Bronchial epithelial cell (primary cell): Measurements from ENCODE around the gene C3. TPM values are rescaled to one million over a fixed set of nuclear protein-coding genes. Genes with fewer than 3 reads are reported as not detected.
"Not testable (repeated sequence)": the region's sequence is repeated elsewhere in the genome, so short reads cannot be mapped to it uniquely, and the experiment has no call there.

ENCODE experiments used
- DNase-seq: peaks from one replicate; pipeline ENCODE4 v3.0.0-alpha.2; 2010; ENCODE audit warnings: low read depth
- FAIRE-seq: peaks from 2 replicates; lab custom pipeline; 2011; peaks lifted over from hg19 to GRCh38; lab: Jason Lieb, UNC
- H3K27me3 ChIP-seq: 2 replicates; pipeline ENCODE4 v1.5.1; 2011; ENCODE audit warnings: low read length; ENCODE audit not compliant: control insufficient read depth, insufficient read depth
- H3K36me3 ChIP-seq: 2 replicates; pipeline ENCODE4 v1.5.1; 2011; ENCODE audit warnings: low read length; ENCODE audit not compliant: control insufficient read depth, insufficient read depth
- H3K4me3 ChIP-seq: 2 replicates; pipeline ENCODE4 v1.5.1; 2011; ENCODE audit warnings: mild to moderate bottlenecking, low read depth, low read length, control low read depth
- total RNA-seq: library from RNA; depleted of rRNA; stranded (reverse); fragments of >200 nt; gene quantifications from 2 replicates; pipeline ENCODE4 v1.2.1, GENCODE V29; 2014
- TF ChIP-seq, protein P1 (sequence below): IDR thresholded peaks from 2 replicates; pipeline ENCODE4 v1.5.1; 2011; ENCODE audit warnings: mild to moderate bottlenecking, moderate library complexity, low read length, control low read depth, inconsistent platforms; ENCODE audit not compliant: insufficient read depth, severe bottlenecking

The C3 gene
- total RNA-seq, 1 donor from 2014 or later, result 1.3 TPM

GRCh38 chr19:6677883-6678689 is 42.4 kb downstream of the C3 start:
- no peaks in the 10 kb centered on the region for H3K36me3 ChIP-seq
- TF ChIP-seq, protein P1, sequence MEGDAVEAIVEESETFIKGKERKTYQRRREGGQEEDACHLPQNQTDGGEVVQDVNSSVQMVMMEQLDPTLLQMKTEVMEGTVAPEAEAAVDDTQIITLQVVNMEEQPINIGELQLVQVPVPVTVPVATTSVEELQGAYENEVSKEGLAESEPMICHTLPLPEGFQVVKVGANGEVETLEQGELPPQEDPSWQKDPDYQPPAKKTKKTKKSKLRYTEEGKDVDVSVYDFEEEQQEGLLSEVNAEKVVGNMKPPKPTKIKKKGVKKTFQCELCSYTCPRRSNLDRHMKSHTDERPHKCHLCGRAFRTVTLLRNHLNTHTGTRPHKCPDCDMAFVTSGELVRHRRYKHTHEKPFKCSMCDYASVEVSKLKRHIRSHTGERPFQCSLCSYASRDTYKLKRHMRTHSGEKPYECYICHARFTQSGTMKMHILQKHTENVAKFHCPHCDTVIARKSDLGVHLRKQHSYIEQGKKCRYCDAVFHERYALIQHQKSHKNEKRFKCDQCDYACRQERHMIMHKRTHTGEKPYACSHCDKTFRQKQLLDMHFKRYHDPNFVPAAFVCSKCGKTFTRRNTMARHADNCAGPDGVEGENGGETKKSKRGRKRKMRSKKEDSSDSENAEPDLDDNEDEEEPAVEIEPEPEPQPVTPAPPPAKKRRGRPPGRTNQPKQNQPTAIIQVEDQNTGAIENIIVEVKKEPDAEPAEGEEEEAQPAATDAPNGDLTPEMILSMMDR, result no peak
- no peak for DNase-seq
- H3K4me3 ChIP-seq, result no peak overlapping the region
- no peaks in the 10 kb centered on the region for H3K27me3 ChIP-seq
- FAIRE-seq, result peak; percentile 77

GRCh38 chr19:6677495-6677882 is 43.0 kb downstream of the C3 start:
- no peak for DNase-seq
- no peaks in the 10 kb centered on the region for H3K36me3 ChIP-seq
- no peak overlapping the region for H3K4me3 ChIP-seq
- H3K27me3 ChIP-seq, result no peaks in the 10 kb centered on the region
- TF ChIP-seq, protein P1, result no peak
- FAIRE-seq, result no peak

DNA sequence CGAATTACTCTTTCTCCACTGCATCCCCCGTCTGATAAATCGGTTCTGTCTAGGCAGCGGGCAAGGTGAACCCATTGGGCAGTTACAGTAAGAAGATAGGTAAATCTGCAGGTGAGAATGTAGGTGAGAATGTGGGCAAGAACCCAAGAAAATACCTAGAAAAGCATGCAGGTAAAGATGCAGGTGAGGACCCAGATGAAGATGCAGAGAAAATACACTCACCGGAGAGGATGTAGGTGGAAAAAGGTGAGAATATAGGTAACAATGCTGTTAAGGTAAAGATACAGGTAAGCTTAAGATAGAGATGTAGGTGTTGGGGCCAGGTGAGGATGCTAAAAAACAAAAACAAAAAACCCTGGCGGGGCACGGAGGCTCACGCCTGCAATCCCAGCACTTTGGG is 44.2 kb downstream of the C3 start:
- TF ChIP-seq, protein P1, result no peak
- DNase-seq, result no peak
- FAIRE-seq, result no peak
- no peaks in the 10 kb centered on the region for H3K36me3 ChIP-seq
- no peak overlapping the region for H3K4me3 ChIP-seq
- no peaks in the 10 kb centered on the region for H3K27me3 ChIP-seq

- Histone ChIP-seq H3K4me3 (no peak overlapping the region), H3K36me3 (no peaks in the 10 kb centered on the region), H3K27me3 (no peaks in the 10 kb centered on the region)
- TF ChIP-seq, protein P1, result no peak
- DNase-seq (peak; percentile 57), FAIRE-seq (no peak)
Measured at GRCh38 chr19:6674868-6675305, 45.6 kb downstream of the C3 start.

- H3K27me3 ChIP-seq, H3K36me3 ChIP-seq, H3K4me3 ChIP-seq, FAIRE-seq, DNase-seq: not testable (repeated sequence)
Measured at GRCh38 chr19:6674408-6674807, 46.0 kb downstream of the C3 start.

GRCh38 chr19:6672693-6673290 is 47.7 kb downstream of the C3 start:
- FAIRE-seq, result no peak
- no peak overlapping the region for H3K4me3 ChIP-seq
- H3K36me3 ChIP-seq, result no peaks in the 10 kb centered on the region
- TF ChIP-seq, protein P1, result no peak
- H3K27me3 ChIP-seq, result no peaks in the 10 kb centered on the region
- no peak for DNase-seq
